Vagina (tissue), 2 donors: ENCODE data around the gene ADAMTS17.

ENCODE experiments used
- POLR2A ChIP-seq, 2 donors: fragments of 450-650 bp; IDR thresholded peaks; one replicate each; pipeline ENCODE4 v1.6.1; 2017; ENCODE audit warnings: antibody characterized with exemption in 2 of 2, mild to moderate bottlenecking in 2 of 2, moderate library complexity in 2 of 2
- POLR2AphosphoS5 ChIP-seq, 2 donors: sonication (generic); formaldehyde crosslinking; IDR thresholded peaks; one replicate each; pipeline ENCODE4 v1.9.0; 2017; ENCODE audit warnings: antibody characterized with exemption in 2 of 2, mild to moderate bottlenecking in 2 of 2, low read depth in 1 of 2; ENCODE audit not compliant: insufficient read depth in 1 of 2
- TF ChIP-seq, protein P1 (sequence below), 3 experiments: fragments of 450-650 bp in 2 of 3; fragments of 200-600 bp in 1 of 3; sonication (generic) in 1 of 3; IDR thresholded peaks; one replicate each; pipeline ENCODE4 v1.5.1; 2017 to 2019; ENCODE audit warnings: antibody characterized with exemption in 3 of 3, mild to moderate bottlenecking in 2 of 3, moderate library complexity in 2 of 3

DNA sequence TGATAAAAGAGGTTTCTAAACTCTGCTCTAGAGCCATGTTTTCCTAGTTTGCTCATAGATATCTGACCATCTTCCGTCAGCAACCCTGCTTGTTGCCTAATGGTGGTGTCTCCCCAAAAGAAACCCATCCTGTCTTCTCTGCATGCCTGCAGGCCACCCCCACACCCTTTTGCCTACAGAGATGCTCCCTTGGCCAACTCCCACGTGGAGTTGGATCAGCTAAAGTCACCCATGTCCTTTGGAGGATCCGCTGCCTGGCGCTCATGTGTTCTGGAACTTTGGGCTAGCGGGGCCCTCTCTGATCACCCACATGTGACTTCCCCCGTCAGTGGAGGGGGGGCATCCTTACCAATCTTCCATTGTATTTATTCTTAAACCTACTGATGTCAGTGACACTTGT is 185.6 kb downstream of the ADAMTS17 start:
- TF ChIP-seq, protein P1, sequence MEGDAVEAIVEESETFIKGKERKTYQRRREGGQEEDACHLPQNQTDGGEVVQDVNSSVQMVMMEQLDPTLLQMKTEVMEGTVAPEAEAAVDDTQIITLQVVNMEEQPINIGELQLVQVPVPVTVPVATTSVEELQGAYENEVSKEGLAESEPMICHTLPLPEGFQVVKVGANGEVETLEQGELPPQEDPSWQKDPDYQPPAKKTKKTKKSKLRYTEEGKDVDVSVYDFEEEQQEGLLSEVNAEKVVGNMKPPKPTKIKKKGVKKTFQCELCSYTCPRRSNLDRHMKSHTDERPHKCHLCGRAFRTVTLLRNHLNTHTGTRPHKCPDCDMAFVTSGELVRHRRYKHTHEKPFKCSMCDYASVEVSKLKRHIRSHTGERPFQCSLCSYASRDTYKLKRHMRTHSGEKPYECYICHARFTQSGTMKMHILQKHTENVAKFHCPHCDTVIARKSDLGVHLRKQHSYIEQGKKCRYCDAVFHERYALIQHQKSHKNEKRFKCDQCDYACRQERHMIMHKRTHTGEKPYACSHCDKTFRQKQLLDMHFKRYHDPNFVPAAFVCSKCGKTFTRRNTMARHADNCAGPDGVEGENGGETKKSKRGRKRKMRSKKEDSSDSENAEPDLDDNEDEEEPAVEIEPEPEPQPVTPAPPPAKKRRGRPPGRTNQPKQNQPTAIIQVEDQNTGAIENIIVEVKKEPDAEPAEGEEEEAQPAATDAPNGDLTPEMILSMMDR (IDR thresholded peaks at IDR 0.05): no peak
- TF ChIP-seq POLR2A (IDR thresholded peaks at IDR 0.05) (no peak), POLR2AphosphoS5 (IDR thresholded peaks at IDR 0.05; ENCODE audit: insufficient read depth in 1 of 2, low read depth in 1 of 2) (no peak)
